HUES48 (cell line): Measurements from ENCODE around the gene ADAMTSL3.
"Not testable (repeated sequence)": the region's sequence is repeated elsewhere in the genome, so short reads cannot be mapped to it uniquely, and the experiment has no call there.

Experiments
- H3K27ac ChIP-seq: one replicate; pipeline ENCODE4 v1.7.0; 2013; ENCODE audit warnings: low read depth, low read length, inconsistent platforms
- H3K27me3 ChIP-seq: 2 replicates; pipeline ENCODE4 v1.6.1; 2013; ENCODE audit warnings: mild to moderate bottlenecking, low read length; ENCODE audit not compliant: control insufficient read depth, insufficient read depth
- H3K36me3 ChIP-seq: 2 replicates; pipeline ENCODE4 v1.6.1; 2013; ENCODE audit warnings: low read length; ENCODE audit not compliant: control insufficient read depth, insufficient read depth
- H3K4me1 ChIP-seq: 2 replicates; pipeline ENCODE4 v1.6.1; 2013; ENCODE audit warnings: mild to moderate bottlenecking, low read length; ENCODE audit not compliant: control insufficient read depth, insufficient read depth
- H3K4me3 ChIP-seq: 2 replicates; pipeline ENCODE4 v1.5.1; 2013; ENCODE audit warnings: mild to moderate bottlenecking, low read depth, low read length
- H3K9ac ChIP-seq: 2 replicates; pipeline ENCODE4 v1.6.1; 2013; ENCODE audit warnings: mild to moderate bottlenecking, low read depth, low read length, moderate library complexity
- H3K9me3 ChIP-seq: 2 replicates; pipeline ENCODE4 v1.6.1; 2013; ENCODE audit warnings: low read length; ENCODE audit not compliant: control insufficient read depth, insufficient read depth

The ADAMTSL3 gene

DNA sequence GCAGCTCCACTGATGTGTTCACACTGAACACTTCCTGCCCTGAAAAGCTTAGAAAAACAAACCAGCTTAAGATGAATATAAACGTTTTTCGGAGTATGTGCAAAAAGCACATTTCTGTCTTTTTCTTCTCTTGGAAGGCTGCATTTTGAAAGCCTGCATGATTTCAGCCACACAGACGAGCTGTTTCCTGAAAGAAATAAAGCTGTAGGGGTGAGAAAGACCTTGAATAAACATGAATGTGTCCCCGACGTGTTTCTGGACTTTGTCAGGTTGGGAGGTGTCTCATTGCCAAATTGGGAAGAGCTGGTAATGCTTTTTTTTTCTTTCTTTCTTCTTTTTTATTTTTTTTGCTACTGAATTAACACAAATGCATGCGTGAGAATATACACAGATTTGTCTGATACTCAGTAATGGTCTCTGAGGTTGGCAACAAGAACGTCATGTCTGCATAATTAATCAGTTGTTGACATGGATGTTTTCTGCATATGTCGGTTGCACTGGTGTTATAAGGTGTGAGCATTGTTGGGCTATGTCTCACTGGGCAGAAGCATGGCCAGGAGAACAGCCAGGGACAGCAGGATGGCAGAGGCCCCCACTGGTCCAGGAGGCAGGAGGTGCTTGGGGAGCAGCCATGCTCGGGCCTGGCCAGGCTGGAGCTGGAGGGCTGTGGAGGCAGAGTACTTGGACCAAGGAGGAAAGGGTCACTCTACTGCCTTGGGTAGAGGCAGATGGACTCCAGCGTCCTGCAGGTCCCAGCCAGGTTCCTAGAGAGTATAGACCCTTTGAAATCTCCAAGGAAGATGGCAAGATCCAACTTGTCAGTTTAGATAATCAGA, 39.0 kb downstream of the ADAMTSL3 start:
- Histone ChIP-seq H3K4me1 (peaks cover 22% of the 10 kb centered on the region), H3K27ac (peak overlapping the region; percentile 80), H3K36me3 (no peaks in the 10 kb centered on the region), H3K4me3 (no peak overlapping the region), H3K9me3 (no peaks in the 10 kb centered on the region), H3K27me3 (no peaks in the 10 kb centered on the region), H3K9ac (no peak overlapping the region)

DNA sequence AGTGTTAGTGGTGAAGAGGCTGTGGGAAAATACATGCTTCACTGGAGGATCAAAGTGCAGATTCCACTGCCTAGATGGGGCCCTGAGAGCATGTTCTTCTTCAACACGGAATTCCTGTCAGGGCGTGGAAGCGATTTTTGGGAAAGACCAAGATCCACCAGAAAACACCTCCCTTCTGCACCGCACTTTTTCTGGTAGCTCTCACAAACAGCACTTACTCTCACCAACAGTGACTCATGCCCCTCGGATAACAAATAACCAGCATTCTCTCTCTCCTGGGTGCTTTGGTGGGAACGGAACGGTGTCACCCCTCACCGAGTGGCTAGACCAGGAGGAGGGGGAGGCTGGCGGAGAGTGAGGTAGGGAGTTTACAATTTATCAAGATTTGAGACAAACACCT, 40.1 kb downstream of the ADAMTSL3 start:
- H3K27ac ChIP-seq, result peak overlapping the region; percentile 80
- H3K9ac ChIP-seq, result no peak overlapping the region
- H3K4me3 ChIP-seq, result 0 out of 2 replicates have a peak overlapping the region, but pooled peaks have one; percentile 1

DNA sequence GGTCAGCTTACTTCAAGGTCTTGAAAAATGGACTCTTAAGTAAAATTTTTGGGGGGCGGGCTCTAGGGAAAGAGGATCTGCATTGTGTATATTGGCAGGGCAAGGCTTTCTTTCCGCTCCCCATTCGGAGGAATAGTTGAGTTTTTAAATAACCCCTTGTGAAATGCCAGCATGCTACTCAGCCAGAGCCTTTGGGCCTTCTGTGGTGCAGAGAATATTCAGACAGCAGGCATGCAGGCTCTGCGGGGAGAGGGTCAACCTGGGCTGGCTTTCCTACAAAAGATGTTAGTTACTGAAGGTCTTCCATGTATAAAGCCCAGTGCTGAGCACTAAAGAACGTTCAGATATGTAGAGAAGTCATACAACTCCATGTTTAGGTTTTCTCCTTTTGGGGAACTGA, 40.6 kb downstream of the ADAMTSL3 start:
- Histone ChIP-seq H3K4me3 (no peak overlapping the region), H3K9ac (no peak overlapping the region), H3K9me3 (no peaks in the 10 kb centered on the region), H3K27me3 (no peaks in the 10 kb centered on the region), H3K4me1 (peaks cover 22% of the 10 kb centered on the region), H3K36me3 (no peaks in the 10 kb centered on the region), H3K27ac (peak overlapping the region; percentile 80)

More for the DNA sequence above, 40.1 kb downstream of the ADAMTSL3 start:
- Histone ChIP-seq H3K9me3 (no peaks in the 10 kb centered on the region), H3K36me3 (no peaks in the 10 kb centered on the region), H3K27me3 (no peaks in the 10 kb centered on the region), H3K4me1 (peaks cover 22% of the 10 kb centered on the region)

DNA sequence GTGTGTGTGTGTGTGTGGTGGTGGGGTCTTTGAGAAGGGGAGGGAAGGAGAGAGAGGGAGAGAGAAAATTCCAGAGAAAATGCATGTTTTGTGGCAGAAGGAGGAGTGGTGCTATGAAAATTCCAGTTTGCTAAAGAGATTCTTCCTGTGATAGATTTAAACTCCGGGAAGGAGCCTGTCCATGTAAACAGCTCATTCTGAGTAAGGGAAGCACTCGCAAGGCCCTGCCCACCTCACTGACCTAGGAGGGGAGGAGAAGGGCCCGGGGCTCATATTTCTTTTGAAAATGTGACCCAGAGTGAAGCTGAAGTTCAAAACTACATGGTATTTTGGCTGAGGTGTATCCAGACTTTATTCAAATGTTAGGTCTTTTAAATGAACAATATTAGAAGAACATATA, 41.3 kb downstream of the ADAMTSL3 start:
- no peak overlapping the region for H3K4me3 ChIP-seq
- no peaks in the 10 kb centered on the region for H3K9me3 ChIP-seq
- H3K36me3 ChIP-seq, result no peaks in the 10 kb centered on the region
- no peak overlapping the region for H3K27ac ChIP-seq
- H3K27me3 ChIP-seq, result no peaks in the 10 kb centered on the region
- H3K4me1 ChIP-seq, result peaks cover 22% of the 10 kb centered on the region
- H3K9ac ChIP-seq, result no peak overlapping the region

DNA sequence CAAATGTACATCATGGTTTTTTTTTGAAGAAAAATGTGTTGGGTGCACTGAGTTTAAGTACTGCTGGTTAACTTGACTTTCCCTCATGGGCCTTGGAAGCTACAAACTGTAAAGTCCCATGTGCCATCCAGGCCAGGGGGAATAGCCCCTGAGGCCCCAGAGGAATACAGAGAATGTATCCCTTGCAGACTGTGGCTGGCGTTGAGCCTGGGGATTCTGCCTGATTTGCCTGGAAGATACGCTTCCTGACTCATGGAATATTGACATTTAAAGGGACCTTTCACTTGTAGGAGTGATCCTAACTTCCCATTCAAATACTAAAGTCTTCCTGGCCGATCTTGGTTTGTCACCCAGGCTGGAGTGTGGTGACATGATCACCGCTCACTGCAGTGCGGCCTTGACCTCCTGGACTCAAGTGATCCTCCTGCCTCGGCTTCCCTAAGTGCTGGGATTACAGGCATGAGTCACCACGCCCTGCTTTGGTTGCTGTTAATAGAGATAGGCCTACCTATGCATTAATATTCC, 42.0 kb downstream of the ADAMTSL3 start:
- Histone ChIP-seq H3K9ac (no peak overlapping the region), H3K27ac (no peak overlapping the region), H3K9me3 (no peaks in the 10 kb centered on the region), H3K36me3 (no peaks in the 10 kb centered on the region), H3K4me3 (no peak overlapping the region), H3K4me1 (peaks cover 22% of the 10 kb centered on the region), H3K27me3 (no peaks in the 10 kb centered on the region)

DNA sequence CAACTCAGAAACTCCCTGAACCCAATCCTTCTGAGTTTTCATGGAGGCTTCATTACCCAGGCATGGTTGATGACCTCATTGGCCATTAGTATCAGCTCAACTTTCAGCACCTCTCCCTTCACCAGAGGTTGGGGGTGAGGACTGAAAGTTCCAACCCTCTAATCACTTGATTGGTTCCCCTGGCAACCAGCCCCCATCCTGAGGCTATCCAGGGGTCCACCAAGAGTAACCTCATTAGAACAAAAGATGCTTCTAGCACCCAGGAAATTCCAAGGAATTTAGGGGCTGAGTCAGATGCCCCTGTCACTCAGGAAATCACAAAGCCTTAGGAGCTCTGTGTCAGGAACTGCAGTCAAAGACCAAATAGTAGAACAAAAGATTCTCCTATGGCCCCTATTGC, 43.8 kb downstream of the ADAMTSL3 start:
- H3K36me3 ChIP-seq, result no peaks in the 10 kb centered on the region
- H3K9me3 ChIP-seq, result 0 out of 2 replicates have a peak, but pooled peaks cover 2% of the 10 kb centered on the region
- H3K9ac ChIP-seq, result no peak overlapping the region
- H3K27me3 ChIP-seq, result no peaks in the 10 kb centered on the region
- no peak overlapping the region for H3K4me3 ChIP-seq
- peaks cover 22% of the 10 kb centered on the region for H3K4me1 ChIP-seq
- H3K27ac ChIP-seq, result no peak overlapping the region

DNA sequence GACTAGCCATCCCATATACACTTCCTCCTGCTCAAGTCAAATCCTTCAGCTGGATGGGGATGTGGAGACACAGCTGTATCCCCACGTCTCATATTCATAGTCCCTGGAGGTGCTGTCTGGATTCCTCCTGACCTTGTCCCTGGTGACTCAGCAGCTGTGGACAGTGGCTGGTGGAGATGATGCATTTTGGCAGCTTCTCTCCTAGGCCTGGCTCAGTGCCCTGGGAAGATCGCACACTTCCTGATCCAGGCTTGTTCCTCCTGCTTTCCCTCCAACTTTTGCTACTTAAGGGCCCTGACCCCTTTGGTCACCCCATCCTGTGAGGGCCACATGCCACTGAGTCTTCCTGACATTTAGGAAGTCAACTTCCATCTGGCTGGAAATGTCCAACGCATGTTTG, 44.4 kb downstream of the ADAMTSL3 start:
- Histone ChIP-seq H3K4me3 (no peak overlapping the region), H3K9me3 (0 out of 2 replicates have a peak, but pooled peaks cover 5% of the 10 kb centered on the region), H3K27me3 (no peaks in the 10 kb centered on the region), H3K27ac (no peak overlapping the region), H3K36me3 (no peaks in the 10 kb centered on the region), H3K4me1 (peaks cover 22% of the 10 kb centered on the region), H3K9ac (no peak overlapping the region)

DNA sequence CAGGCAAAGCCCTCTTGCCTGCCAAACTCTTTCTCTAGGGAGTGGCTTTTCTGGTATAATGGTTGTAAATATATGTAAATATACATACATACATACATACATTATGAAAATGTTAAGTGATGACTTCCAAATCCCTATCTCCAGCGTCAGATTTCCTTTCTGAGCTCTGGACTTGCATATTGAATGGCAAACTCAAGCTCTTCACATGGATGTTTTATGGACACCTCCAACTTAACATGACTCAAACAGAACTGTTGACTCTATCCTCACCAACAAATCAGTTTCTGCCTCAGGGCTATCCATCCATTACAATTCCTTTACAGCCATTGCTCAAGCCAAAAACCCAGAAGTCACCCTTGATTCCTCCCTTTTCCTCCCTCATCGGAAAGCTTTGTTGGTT, 45.1 kb downstream of the ADAMTSL3 start:
- Histone ChIP-seq H3K9ac (no peak overlapping the region), H3K27me3 (no peaks in the 10 kb centered on the region), H3K4me3 (no peak overlapping the region), H3K4me1 (peaks cover 15% of the 10 kb centered on the region), H3K27ac (no peak overlapping the region), H3K36me3 (no peaks in the 10 kb centered on the region), H3K9me3 (0 out of 2 replicates have a peak, but pooled peaks cover 5% of the 10 kb centered on the region)

DNA sequence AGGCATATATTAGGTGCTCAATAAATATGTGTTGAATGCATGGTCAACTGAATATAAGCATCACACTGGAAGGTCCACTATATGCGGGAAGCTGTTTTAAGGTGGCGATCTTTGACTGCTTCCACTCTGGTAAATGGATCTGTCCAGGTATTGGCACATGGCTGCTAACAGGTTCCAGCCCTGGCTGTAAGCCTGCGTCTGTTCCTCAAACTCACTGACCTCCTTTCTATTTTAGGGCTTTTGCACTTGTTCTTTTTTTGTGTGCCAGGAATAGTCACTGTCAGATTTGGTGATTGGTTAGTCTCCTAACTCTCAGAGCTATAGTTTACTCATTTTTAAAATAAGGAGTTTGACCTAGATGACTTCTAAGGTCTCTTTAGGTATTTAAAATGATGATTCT, 46.2 kb downstream of the ADAMTSL3 start:
- H3K27ac ChIP-seq, result no peak overlapping the region
- H3K27me3 ChIP-seq, result no peaks in the 10 kb centered on the region
- no peak overlapping the region for H3K4me3 ChIP-seq
- H3K4me1 ChIP-seq, result peaks cover 4% of the 10 kb centered on the region; the same call in 1 of the 2 replicates
- H3K36me3 ChIP-seq, result no peaks in the 10 kb centered on the region
- 0 out of 2 replicates have a peak, but pooled peaks cover 5% of the 10 kb centered on the region for H3K9me3 ChIP-seq
- no peak overlapping the region for H3K9ac ChIP-seq

DNA sequence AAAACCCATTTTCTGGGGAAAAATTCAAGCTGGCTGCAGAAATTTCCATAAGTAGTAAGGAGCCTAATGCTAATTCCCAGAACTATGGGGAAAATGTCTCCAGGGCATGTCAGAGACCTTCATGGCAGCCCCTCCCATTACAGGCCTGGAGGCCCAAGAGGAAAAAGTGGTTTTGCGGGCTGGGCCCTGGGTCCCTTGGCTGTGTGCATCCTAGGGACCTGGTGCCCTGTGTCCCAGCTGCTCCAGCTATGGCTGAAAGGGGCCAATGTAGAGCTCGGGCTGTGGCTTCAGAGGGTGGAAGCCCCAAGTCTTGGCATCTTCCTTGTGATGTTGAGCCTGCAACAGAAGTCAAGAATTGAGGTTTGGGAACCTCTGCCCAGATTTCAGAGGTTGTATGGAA, 48.4 kb downstream of the ADAMTSL3 start:
- H3K4me3 ChIP-seq, H3K9me3 ChIP-seq, H3K9ac ChIP-seq, H3K27ac ChIP-seq, H3K36me3 ChIP-seq, H3K4me1 ChIP-seq, H3K27me3 ChIP-seq: not testable (repeated sequence)

DNA sequence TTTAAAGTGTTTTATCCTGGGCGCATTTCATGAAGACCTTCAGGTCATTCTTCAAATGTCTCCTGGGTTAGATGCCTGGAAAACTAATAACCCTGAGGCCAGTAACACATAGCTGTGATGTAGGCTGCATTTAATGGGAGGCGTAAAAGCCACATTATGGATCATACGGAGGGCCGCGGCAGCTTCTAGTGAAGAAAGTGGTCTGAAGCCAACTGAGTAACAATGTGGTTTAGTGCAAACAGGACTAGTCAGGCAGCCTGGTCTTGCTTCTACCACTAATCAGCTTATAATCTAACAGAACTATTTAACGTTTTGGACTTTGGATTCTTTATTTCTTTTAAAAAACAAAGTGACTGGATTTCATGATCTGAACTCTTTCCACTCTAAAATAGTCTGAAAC, 54.4 kb downstream of the ADAMTSL3 start:
- Histone ChIP-seq H3K9me3 (no peaks in the 10 kb centered on the region), H3K9ac (no peak overlapping the region), H3K4me3 (no peak overlapping the region), H3K4me1 (no peaks in the 10 kb centered on the region), H3K27me3 (no peaks in the 10 kb centered on the region), H3K27ac (no peak overlapping the region), H3K36me3 (no peaks in the 10 kb centered on the region)
